Measurements from ENCODE around the gene CHN2.

GRCh38 chr7:29300649-29301048, 106.1 kb downstream of the CHN2 start:
- TF ChIP-seq CTCF (IDR thresholded peaks at IDR 0.05) (no peak), TCF7L2 (IDR thresholded peaks at IDR 0.05; ENCODE audit: low read depth, low read length) (no peak), POLR2AphosphoS5 (IDR thresholded peaks at IDR 0.05; ENCODE audit: low read depth, low read length) (no peak), REST (IDR thresholded peaks at IDR 0.05; ENCODE audit: insufficient read depth in 1 of 2, low read depth in 2 of 2, low read length in 1 of 2) (no peak), SIN3A (IDR thresholded peaks at IDR 0.05; ENCODE audit: borderline replicate concordance, insufficient read depth, low read depth, low read length) (no peak)

Measured in Panc1 (cell line).